B cell (primary cell): ENCODE measurements around the gene TWIST2. TPM values are rescaled to one million over a fixed set of nuclear protein-coding genes. Genes with fewer than 3 reads are reported as not detected.

ENCODE experiments used
- ATAC-seq: fragments of 200-7000 bp; cut with Tn5 transposase; one replicate; pipeline ENCODE4 v1.10.0; 2021; ENCODE audit warnings: low read depth, mild to moderate bottlenecking, moderate number of reproducible peaks, moderate library complexity
- CTCF ChIA-PET: fragments of 350-600 bp; sonication (Branson Sonifier 250); formaldehyde crosslinking; loops from one replicate; lab custom pipeline; 2021; ENCODE audit warnings: antibody characterized with exemption, inconsistent platforms; lab: Charles Lee
- POLR2A ChIA-PET: fragments of 350-600 bp; sonication (Branson Sonifier 250); formaldehyde crosslinking; loops from one replicate; lab custom pipeline; 2021; ENCODE audit warnings: antibody characterized with exemption; lab: Charles Lee
- DNase-seq: peaks from one replicate; pipeline ENCODE4 v3.0.0; 2013
- H2AFZ ChIP-seq: 2 replicates; pipeline ENCODE4 v1.6.1; 2012; ENCODE audit warnings: mild to moderate bottlenecking, low read depth, low read length; ENCODE audit not compliant: insufficient read depth, poor library complexity, severe bottlenecking
- H3K27ac ChIP-seq, 2 donors: 1 replicate in 1 of 2; 2 replicates in 1 of 2; pipeline ENCODE4 v1.5.1; 2012 to 2013; ENCODE audit warnings: low read length in 2 of 2, mild to moderate bottlenecking in 2 of 2, moderate library complexity in 1 of 2
- H3K27me3 ChIP-seq, 4 experiments: fragments of 200-600 bp in 1 of 4; sonication (generic) in 1 of 4; replicated peaks in 1 of 4; 1 replicate in 2 of 4; 2 replicates in 2 of 4; pipeline versions ENCODE4 v1.6.1 to v1.7.0; 2013 to 2016; ENCODE audit warnings: low read length in 3 of 4, mild to moderate bottlenecking in 2 of 4, mixed read lengths in 1 of 4, moderate library complexity in 1 of 4; ENCODE audit not compliant: insufficient read depth in 4 of 4, control insufficient read depth in 3 of 4; ENCODE audit errors: control extremely low read depth in 1 of 4
- H3K36me3 ChIP-seq, 2 experiments: replicated peaks in 1 of 2; 1 replicate in 1 of 2; 2 replicates in 1 of 2; pipeline versions ENCODE4 v1.6.1 to v1.7.1; 2013; ENCODE audit warnings: low read length in 1 of 2; ENCODE audit not compliant: insufficient read depth in 2 of 2, control insufficient read depth in 1 of 2; ENCODE audit errors: control extremely low read depth in 1 of 2, extremely low read depth in 1 of 2
- H3K4me1 ChIP-seq, 2 donors: fragments of 200-600 bp in 1 of 2; sonication (generic) in 1 of 2; 1 replicate in 1 of 2; 2 replicates in 1 of 2; pipeline versions ENCODE4 v1.5.1 to v1.6.1; 2013 to 2017; ENCODE audit warnings: low read length in 2 of 2; ENCODE audit not compliant: control insufficient read depth in 2 of 2, insufficient read depth in 2 of 2
- H3K4me2 ChIP-seq: replicated peaks from 2 replicates; pipeline ENCODE3; 2012; ENCODE audit warnings: mild to moderate bottlenecking, low read depth, low read length; ENCODE audit not compliant: poor library complexity, severe bottlenecking
- H3K4me3 ChIP-seq, 5 experiments: fragments of 200-600 bp in 1 of 5; sonication (generic) in 1 of 5; 1 replicate in 3 of 5; 2 replicates in 2 of 5; pipeline versions ENCODE4 v1.5.1 to v1.7.0; 2011 to 2016; ENCODE audit warnings: low read length in 4 of 5, mild to moderate bottlenecking in 4 of 5, low read depth in 2 of 5, control low read depth in 1 of 5, moderate library complexity in 1 of 5; ENCODE audit not compliant: insufficient read depth in 1 of 5; ENCODE audit errors: control extremely low read depth in 1 of 5, extremely low read depth in 1 of 5
- H3K79me2 ChIP-seq: fragments of 200-600 bp; sonication (generic); one replicate; pipeline ENCODE4 v1.6.0; 2016; ENCODE audit warnings: low read length; ENCODE audit not compliant: control insufficient read depth, insufficient read depth
- H3K9ac ChIP-seq: fragments of 200-600 bp; sonication (generic); 2 replicates; pipeline ENCODE4 v1.6.1; 2017; ENCODE audit warnings: mild to moderate bottlenecking, low read length, moderate library complexity
- H3K9me3 ChIP-seq, 3 donors: one replicate each; pipeline versions ENCODE4 v1.6.1 to v1.7.1; 2013; ENCODE audit warnings: low read length in 2 of 3; ENCODE audit not compliant: control insufficient read depth in 2 of 3, insufficient read depth in 1 of 3; ENCODE audit errors: control extremely low read depth in 1 of 3
- H4K20me1 ChIP-seq: 2 replicates; pipeline ENCODE4 v1.6.0; 2012; ENCODE audit warnings: mild to moderate bottlenecking, low read length; ENCODE audit not compliant: insufficient read depth, control insufficient read depth, poor library complexity, severe bottlenecking
- H3K27ac Mint-ChIP-seq: one replicate; pipeline ENCODE4 v1.8.0; 2021; ENCODE audit warnings: mixed read lengths
- H3K27me3 Mint-ChIP-seq: one replicate; pipeline ENCODE4 v1.8.0; 2021; ENCODE audit warnings: mixed read lengths
- H3K4me1 Mint-ChIP-seq: one replicate; pipeline ENCODE4 v1.8.0; 2021; ENCODE audit warnings: mixed read lengths
- H3K4me3 Mint-ChIP-seq: one replicate; pipeline ENCODE4 v1.8.0; 2021; ENCODE audit warnings: mixed read lengths
- H3K9me3 Mint-ChIP-seq: one replicate; pipeline ENCODE4 v1.8.0; 2022; ENCODE audit warnings: mixed read lengths; ENCODE audit not compliant: insufficient read depth
- EZH2 ChIP-seq: IDR thresholded peaks from 2 replicates; pipeline ENCODE4 v1.6.1; 2012; ENCODE audit warnings: borderline replicate concordance, low read depth, mild to moderate bottlenecking, moderate library complexity, low read length; ENCODE audit not compliant: insufficient read depth, poor library complexity, severe bottlenecking
- WGBS: methylation state at CpG from one replicate; pipeline ENCODE4 v1.1.5; 2013; ENCODE audit warnings: missing lambda C conversion rate; ENCODE audit not compliant: insufficient coverage; 5-methylcytosine and 5-hydroxymethylcytosine counted together
- intact Hi-C: fragments of 100-400 bp; cut with micrococcal nuclease; formaldehyde crosslinking; loops from one replicate; pipeline ENCODE4 v1.10.0; 2022
- polyA plus RNA-seq: library from polyadenylated mRNA; depleted of rRNA; stranded (reverse); fragments of >200 nt; gene quantifications from 2 replicates; pipeline ENCODE4 v1.2.3, GENCODE V29; 2012
- total RNA-seq, 2 donors: library from RNA; stranded (reverse); fragments of 120-200 nt in 1 of 2; gene quantifications; 1 replicate in 1 of 2; 2 replicates in 1 of 2; pipeline versions ENCODE4 v1.2.3 to v1.2.4, GENCODE V29; 2013 to 2022
- TF ChIP-seq, protein P1 (sequence below): fragments of 200-600 bp; IDR thresholded peaks from one replicate; pipeline ENCODE4 v1.8.0; 2022; ENCODE audit warnings: antibody characterized with exemption, mild to moderate bottlenecking

TWIST2 gene
- total and polyA plus RNA-seq, 2 donors (not counting 1 experiment from before 2014, with no cell fraction given): 0.07 TPM; not detected in 1

DNA sequence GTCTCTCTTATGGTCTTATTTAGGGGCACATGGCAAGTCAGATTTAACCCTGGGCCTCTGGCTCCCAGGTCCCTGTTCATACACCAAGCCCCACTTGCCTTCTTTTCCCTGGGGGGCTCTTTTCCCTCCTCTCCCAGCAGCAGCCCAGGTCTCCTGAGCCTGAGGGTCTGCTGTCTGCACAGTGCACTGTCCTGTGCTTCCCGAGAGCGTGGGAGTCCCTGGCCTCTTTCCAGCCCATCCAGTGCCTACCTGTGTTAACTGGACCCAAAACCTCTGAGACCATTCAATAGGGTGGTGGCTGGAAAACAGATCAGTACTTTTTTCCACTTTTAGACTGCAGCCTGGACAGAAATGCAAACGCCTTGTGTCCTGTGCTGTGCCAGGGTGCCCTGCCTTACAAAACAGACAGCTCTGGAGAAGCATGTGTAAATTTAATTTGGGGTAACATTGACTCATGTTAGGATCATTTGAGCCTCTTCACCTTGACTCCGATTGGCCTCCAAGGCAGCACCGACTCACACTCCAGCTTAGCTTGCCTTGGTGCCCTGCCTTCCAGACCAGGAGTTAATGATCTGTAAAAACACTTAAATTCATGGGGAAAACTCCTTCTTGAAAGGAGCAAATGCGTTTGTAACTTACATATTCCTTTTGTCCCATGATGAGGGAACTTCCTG, 34.3 kb downstream of the TWIST2 start:
- ChIA-PET POLR2A (no interaction called here), CTCF (no interaction called here)
- no peaks in the 10 kb centered on the region for H3K9me3 Mint-ChIP-seq
- intact Hi-C loops: no loop called here
- no peaks in the 10 kb centered on the region for H3K79me2 ChIP-seq
- peaks cover 0 to 18% (median 0%) of the 10 kb centered on the region in 3 donors for H3K9me3 ChIP-seq
- H3K4me3 Mint-ChIP-seq: no peak overlapping the region
- H3K36me3 ChIP-seq: no peaks in the 10 kb centered on the region
- no peak for TF ChIP-seq EZH2
- TF ChIP-seq, protein P1, sequence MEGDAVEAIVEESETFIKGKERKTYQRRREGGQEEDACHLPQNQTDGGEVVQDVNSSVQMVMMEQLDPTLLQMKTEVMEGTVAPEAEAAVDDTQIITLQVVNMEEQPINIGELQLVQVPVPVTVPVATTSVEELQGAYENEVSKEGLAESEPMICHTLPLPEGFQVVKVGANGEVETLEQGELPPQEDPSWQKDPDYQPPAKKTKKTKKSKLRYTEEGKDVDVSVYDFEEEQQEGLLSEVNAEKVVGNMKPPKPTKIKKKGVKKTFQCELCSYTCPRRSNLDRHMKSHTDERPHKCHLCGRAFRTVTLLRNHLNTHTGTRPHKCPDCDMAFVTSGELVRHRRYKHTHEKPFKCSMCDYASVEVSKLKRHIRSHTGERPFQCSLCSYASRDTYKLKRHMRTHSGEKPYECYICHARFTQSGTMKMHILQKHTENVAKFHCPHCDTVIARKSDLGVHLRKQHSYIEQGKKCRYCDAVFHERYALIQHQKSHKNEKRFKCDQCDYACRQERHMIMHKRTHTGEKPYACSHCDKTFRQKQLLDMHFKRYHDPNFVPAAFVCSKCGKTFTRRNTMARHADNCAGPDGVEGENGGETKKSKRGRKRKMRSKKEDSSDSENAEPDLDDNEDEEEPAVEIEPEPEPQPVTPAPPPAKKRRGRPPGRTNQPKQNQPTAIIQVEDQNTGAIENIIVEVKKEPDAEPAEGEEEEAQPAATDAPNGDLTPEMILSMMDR: no peak
- no peak for DNase-seq
- H3K4me1 Mint-ChIP-seq: no peaks in the 10 kb centered on the region
- no peak overlapping the region for H3K27ac Mint-ChIP-seq
- no peak overlapping the region for H3K4me2 ChIP-seq
- 82% methylated on average over 6 of the region's 6 CpGs for WGBS
- no peaks in the 10 kb centered on the region for H3K27me3 ChIP-seq
- H4K20me1 ChIP-seq: no peaks in the 10 kb centered on the region
- H3K9ac ChIP-seq: no peak overlapping the region
- no peaks in the 10 kb centered on the region for H3K4me1 ChIP-seq
- no peak overlapping the region for H2AFZ ChIP-seq
- no peak overlapping the region for H3K4me3 ChIP-seq
- no peak for ATAC-seq
- H3K27me3 Mint-ChIP-seq: peaks cover 2% of the 10 kb centered on the region
- no peak overlapping the region for H3K27ac ChIP-seq

DNA sequence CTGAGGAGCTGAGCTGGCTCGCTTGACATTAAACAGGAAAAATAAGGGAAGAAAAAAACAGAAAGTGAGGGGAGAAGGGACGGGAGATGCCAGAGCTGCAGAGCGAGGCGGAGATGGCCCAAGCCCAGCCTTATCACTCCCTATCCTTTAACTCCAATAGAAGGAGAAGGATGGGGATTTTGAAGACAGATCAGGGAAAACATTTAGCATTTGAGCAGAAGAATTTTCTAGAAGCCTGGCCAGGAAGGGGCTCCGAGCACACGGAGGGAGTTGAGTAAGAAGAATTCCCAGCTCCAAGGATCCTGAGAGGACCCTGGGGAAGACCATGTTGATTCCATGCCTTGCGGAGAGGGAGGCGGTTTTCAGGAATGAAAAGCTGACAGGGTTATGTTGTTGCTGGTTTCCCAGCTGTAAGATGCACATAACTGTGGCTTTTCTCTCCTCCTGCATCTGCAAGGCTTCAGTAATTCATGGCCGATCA, 35.6 kb downstream of the TWIST2 start:
- Histone ChIP-seq H3K27me3 (no peaks in the 10 kb centered on the region), H4K20me1 (no peaks in the 10 kb centered on the region), H3K79me2 (no peaks in the 10 kb centered on the region), H2AFZ (no peak overlapping the region), H3K9me3 (peaks cover 0 to 13% (median 0%) of the 10 kb centered on the region in 3 donors), H3K27ac (no peak overlapping the region), H3K4me1 (no peaks in the 10 kb centered on the region), H3K4me2 (no peak overlapping the region), H3K9ac (no peak overlapping the region), H3K36me3 (no peaks in the 10 kb centered on the region), H3K4me3 (no peak overlapping the region)
- Mint-ChIP-seq H3K27ac (no peak overlapping the region), H3K4me3 (no peak overlapping the region), H3K9me3 (no peaks in the 10 kb centered on the region), H3K27me3 (peaks cover 4% of the 10 kb centered on the region), H3K4me1 (no peaks in the 10 kb centered on the region)
- ChIA-PET CTCF (no interaction called here), POLR2A (no interaction called here)
- DNase-seq: no peak
- no peak for TF ChIP-seq EZH2
- TF ChIP-seq, protein P1: no peak
- intact Hi-C loops: no loop called here
- no peak for ATAC-seq
- 96% methylated on average over 4 of the region's 9 CpGs for WGBS
